ENCODE results near the gene UBE2Q1.
"Not testable (repeated sequence)": the region's sequence is repeated elsewhere in the genome, so short reads cannot be mapped to it uniquely, and the experiment has no call there.

The UBE2Q1 gene

DNA sequence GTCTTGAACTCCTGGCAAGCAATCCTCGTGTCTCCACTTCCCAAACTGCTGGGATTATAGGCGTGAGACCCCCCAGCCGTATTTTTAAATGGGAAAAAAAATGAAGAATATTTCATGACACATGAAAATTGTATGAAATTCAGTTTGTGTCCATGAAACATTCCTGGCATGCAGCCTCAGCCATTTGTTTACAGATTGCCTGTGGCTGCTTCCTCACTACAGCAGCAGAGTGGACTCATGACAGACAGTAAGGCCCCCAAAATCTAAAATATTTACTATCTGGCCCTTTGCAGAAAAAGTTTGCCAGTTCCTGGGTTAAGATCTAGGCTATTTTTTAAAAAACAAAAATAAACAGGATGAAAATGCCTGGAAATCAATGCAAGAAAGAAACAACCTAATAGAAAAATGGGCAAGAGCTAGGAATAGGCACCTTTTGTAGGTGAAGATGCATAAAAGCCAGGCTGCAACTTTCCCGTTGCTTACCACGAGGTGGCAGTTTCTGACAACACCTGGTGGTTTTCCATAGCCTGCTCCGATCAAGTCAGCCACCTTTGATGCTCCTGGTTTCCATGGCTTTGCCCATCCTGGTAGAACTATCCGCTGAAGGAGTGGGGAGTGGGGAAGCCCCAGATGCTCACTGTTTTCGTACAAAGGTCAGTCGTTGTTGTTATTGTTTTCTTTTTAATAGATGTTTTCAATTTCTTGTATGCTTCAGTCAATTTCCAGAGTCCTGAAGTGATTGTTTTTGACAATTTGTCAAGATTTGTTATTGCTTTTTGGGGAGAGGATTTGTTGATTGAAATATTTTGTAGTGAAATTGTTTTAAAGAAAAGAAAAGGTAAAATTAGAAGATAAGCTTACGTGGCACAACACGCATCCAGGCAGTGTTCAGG lies 24.3 kb downstream of the UBE2Q1 start:
- TF ChIP-seq, protein P1, sequence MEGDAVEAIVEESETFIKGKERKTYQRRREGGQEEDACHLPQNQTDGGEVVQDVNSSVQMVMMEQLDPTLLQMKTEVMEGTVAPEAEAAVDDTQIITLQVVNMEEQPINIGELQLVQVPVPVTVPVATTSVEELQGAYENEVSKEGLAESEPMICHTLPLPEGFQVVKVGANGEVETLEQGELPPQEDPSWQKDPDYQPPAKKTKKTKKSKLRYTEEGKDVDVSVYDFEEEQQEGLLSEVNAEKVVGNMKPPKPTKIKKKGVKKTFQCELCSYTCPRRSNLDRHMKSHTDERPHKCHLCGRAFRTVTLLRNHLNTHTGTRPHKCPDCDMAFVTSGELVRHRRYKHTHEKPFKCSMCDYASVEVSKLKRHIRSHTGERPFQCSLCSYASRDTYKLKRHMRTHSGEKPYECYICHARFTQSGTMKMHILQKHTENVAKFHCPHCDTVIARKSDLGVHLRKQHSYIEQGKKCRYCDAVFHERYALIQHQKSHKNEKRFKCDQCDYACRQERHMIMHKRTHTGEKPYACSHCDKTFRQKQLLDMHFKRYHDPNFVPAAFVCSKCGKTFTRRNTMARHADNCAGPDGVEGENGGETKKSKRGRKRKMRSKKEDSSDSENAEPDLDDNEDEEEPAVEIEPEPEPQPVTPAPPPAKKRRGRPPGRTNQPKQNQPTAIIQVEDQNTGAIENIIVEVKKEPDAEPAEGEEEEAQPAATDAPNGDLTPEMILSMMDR (IDR thresholded peaks at IDR 0.05; ENCODE audit: control insufficient read depth, insufficient read depth, low read depth, low read length, missing control alignments): peak; percentile 56
- no peak for DNase-seq (ENCODE audit: low read depth)
- H3K4me3 ChIP-seq (ENCODE audit: control insufficient read depth, low read depth, low read length): no peak overlapping the region

GRCh38 chr1:154531950-154532349 lies 26.5 kb downstream of the UBE2Q1 start:
- DNase-seq (ENCODE audit: low read depth); H3K4me3 ChIP-seq (ENCODE audit: control insufficient read depth, low read depth, low read length): not testable (repeated sequence)

- no peak overlapping the region for H3K4me3 ChIP-seq (ENCODE audit: control insufficient read depth, low read depth, low read length)
- TF ChIP-seq, protein P1 (IDR thresholded peaks at IDR 0.05; ENCODE audit: control insufficient read depth, insufficient read depth, low read depth, low read length, missing control alignments): no peak
- no peak for DNase-seq (ENCODE audit: low read depth)
These were observed 29.2 kb downstream of the UBE2Q1 start for GRCh38 chr1:154529308-154529707.

- no peak overlapping the region for H3K4me3 ChIP-seq (ENCODE audit: control insufficient read depth, low read depth, low read length)
- TF ChIP-seq, protein P1 (IDR thresholded peaks at IDR 0.05; ENCODE audit: control insufficient read depth, insufficient read depth, low read depth, low read length, missing control alignments): no peak
- DNase-seq (ENCODE audit: low read depth): no peak
These were observed 31.3 kb downstream of the UBE2Q1 start for GRCh38 chr1:154527192-154527591.

DNA sequence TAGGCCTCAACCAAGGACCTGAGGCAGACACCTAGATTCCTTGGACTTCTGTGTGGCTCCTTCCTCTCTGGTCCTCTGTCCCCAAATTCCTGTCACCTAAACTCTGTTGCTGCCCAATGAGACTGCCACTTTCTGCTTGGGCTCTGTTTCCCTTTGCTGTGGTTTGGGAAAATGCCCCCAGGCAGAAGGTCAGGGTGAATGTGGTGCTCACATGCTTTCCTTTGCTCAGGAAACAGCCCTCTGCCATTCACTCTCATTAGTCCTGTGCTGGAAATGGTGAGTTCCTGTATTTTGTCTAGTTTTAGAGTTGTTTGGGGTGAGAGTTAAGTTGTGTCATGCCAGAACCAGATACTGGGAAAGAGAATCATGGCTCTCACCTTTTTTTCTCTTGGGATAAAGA lies 33.6 kb downstream of the UBE2Q1 start:
- no peak overlapping the region for H3K4me3 ChIP-seq (ENCODE audit: control insufficient read depth, low read depth, low read length)
- no peak for DNase-seq (ENCODE audit: low read depth)
- TF ChIP-seq, protein P1 (IDR thresholded peaks at IDR 0.05; ENCODE audit: control insufficient read depth, insufficient read depth, low read depth, low read length, missing control alignments): no peak

- TF ChIP-seq, protein P1 (IDR thresholded peaks at IDR 0.05; ENCODE audit: control insufficient read depth, insufficient read depth, low read depth, low read length, missing control alignments): no peak
- no peak overlapping the region for H3K4me3 ChIP-seq (ENCODE audit: control insufficient read depth, low read depth, low read length)
- no peak for DNase-seq (ENCODE audit: low read depth)
These were observed 36.8 kb downstream of the UBE2Q1 start for GRCh38 chr1:154521695-154522094.

DNA sequence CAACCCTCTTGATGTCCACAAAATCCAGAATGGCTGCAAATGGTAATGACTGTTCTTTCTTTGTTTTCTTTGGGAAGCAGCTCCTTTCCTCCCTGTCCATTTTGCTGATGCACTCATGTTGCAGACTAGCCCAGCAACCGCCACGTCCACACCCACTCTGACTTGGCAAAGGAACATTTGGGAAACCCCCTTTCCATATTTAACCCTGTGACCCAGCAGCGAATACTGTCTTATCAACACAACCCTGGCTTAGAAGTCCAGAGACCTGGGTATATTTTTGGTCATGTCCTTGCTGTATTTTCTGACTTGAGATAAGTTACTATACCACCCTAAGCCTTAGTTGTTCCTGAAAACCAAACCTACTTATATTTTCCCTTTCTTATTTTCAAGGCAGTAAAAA lies 38.1 kb downstream of the UBE2Q1 start:
- TF ChIP-seq, protein P1 (IDR thresholded peaks at IDR 0.05; ENCODE audit: control insufficient read depth, insufficient read depth, low read depth, low read length, missing control alignments): no peak
- no peak overlapping the region for H3K4me3 ChIP-seq (ENCODE audit: control insufficient read depth, low read depth, low read length)
- DNase-seq (ENCODE audit: low read depth): no peak
